H1 (cell line): ENCODE measurements around the gene VWA5B2. TPM values are rescaled to one million over a fixed set of nuclear protein-coding genes. Genes with fewer than 3 reads are reported as not detected.

Source experiments
- CTCF ChIA-PET: fragments of 300-600 bp; sonication (Branson Sonifier 250); formaldehyde crosslinking; loops from one replicate; lab custom pipeline; 2021; ENCODE audit not compliant: partially characterized antibody; lab: Charles Lee
- POLR2A ChIA-PET: fragments of 300-600 bp; sonication (Branson Sonifier 250); formaldehyde crosslinking; loops from one replicate; lab custom pipeline; 2021; ENCODE audit warnings: inconsistent platforms; ENCODE audit not compliant: partially characterized antibody; lab: Charles Lee
- DNase-seq, 2 experiments: peaks; one replicate each; pipeline versions ENCODE4 v3.0.0 to v3.0.0-alpha.2; 2010 to 2022; ENCODE audit warnings: low spot score in 2 of 2, low read depth in 1 of 2, mixed read lengths in 1 of 2
- FAIRE-seq: peaks from 2 replicates; lab custom pipeline; 2011; peaks lifted over from hg19 to GRCh38; lab: Jason Lieb, UNC
- H2AFZ ChIP-seq: 2 replicates; pipeline ENCODE4 v1.8.1; 2012; ENCODE audit warnings: low read length, inconsistent platforms
- H2AK5ac ChIP-seq: 2 replicates; pipeline ENCODE4 v1.6.1; 2013; ENCODE audit warnings: low read depth, low read length
- H2BK120ac ChIP-seq: replicated peaks from 2 replicates; pipeline ENCODE3; 2013; ENCODE audit warnings: low read depth, low read length, inconsistent platforms
- H2BK12ac ChIP-seq: 2 replicates; pipeline ENCODE4 v1.6.1; 2013; ENCODE audit warnings: low read depth, low read length
- H2BK15ac ChIP-seq: 2 replicates; pipeline ENCODE4 v1.6.1; 2013; ENCODE audit warnings: low read length
- H2BK20ac ChIP-seq: 2 replicates; pipeline ENCODE4 v1.6.1; 2013; ENCODE audit warnings: low read length
- H2BK5ac ChIP-seq: 2 replicates; pipeline ENCODE4 v1.6.1; 2013; ENCODE audit warnings: low read depth, low read length
- H3K14ac ChIP-seq: 2 replicates; pipeline ENCODE4 v1.6.1; 2013; ENCODE audit warnings: inconsistent platforms; ENCODE audit not compliant: insufficient read length
- H3K18ac ChIP-seq: 2 replicates; pipeline ENCODE4 v1.6.1; 2013; ENCODE audit warnings: low read length; ENCODE audit errors: extremely low read depth
- H3K23ac ChIP-seq: 2 replicates; pipeline ENCODE4 v1.6.1; 2013; ENCODE audit warnings: inconsistent platforms; ENCODE audit not compliant: insufficient read length
- H3K23me2 ChIP-seq: 2 replicates; pipeline ENCODE4 v1.6.1; 2013; ENCODE audit warnings: low read depth, low read length
- H3K27ac ChIP-seq: 2 replicates; pipeline ENCODE4 v1.6.1; 2011; ENCODE audit warnings: low read depth, low read length, inconsistent platforms
- H3K27me3 ChIP-seq, 4 experiments: replicated peaks in 1 of 4; 1 replicate in 1 of 4; 2 replicates in 3 of 4; pipeline versions ENCODE4 v1.6.1 to v1.8.1; 2011 to 2013; ENCODE audit warnings: low read length in 3 of 4, mild to moderate bottlenecking in 3 of 4, inconsistent platforms in 2 of 4, mixed read lengths in 2 of 4, moderate library complexity in 1 of 4; ENCODE audit not compliant: control insufficient read depth in 3 of 4, insufficient read depth in 3 of 4; ENCODE audit errors: extremely low read depth in 1 of 4
- H3K36me3 ChIP-seq, 4 experiments: 2 replicates each; pipeline versions ENCODE4 v1.6.1 to v1.8.1; 2011 to 2013; ENCODE audit warnings: mild to moderate bottlenecking in 4 of 4, low read length in 3 of 4, moderate library complexity in 2 of 4, control low read depth in 1 of 4, inconsistent platforms in 1 of 4; ENCODE audit not compliant: insufficient read depth in 4 of 4, control insufficient read depth in 2 of 4
- H3K4ac ChIP-seq: replicated peaks from 2 replicates; pipeline ENCODE3; 2013; ENCODE audit warnings: low read length, low read depth, mixed read lengths, inconsistent platforms; ENCODE audit not compliant: insufficient read length
- H3K4me1 ChIP-seq, 4 experiments: replicated peaks in 1 of 4; 1 replicate in 1 of 4; 2 replicates in 3 of 4; pipeline versions ENCODE4 v1.6.1 to v1.8.1; 2011 to 2013; ENCODE audit warnings: low read length in 3 of 4, inconsistent platforms in 2 of 4, mixed read lengths in 1 of 4; ENCODE audit not compliant: insufficient read depth in 4 of 4, control insufficient read depth in 3 of 4
- H3K4me2 ChIP-seq, 2 experiments: 2 replicates each; pipeline versions ENCODE4 v1.6.1 to v1.8.1; 2011 to 2013; ENCODE audit warnings: low read depth in 2 of 2, low read length in 2 of 2, control low read depth in 1 of 2, inconsistent platforms in 1 of 2, mild to moderate bottlenecking in 1 of 2; ENCODE audit not compliant: insufficient read depth in 1 of 2
- H3K4me3 ChIP-seq, 4 experiments: fragments of 200-600, 300-600 bp in 1 of 4; sonication (generic), shearing (Covaris generic), sonication (Bioruptor Twin) in 1 of 4; 2 replicates each; pipeline versions ENCODE4 v1.5.1 to v1.8.1; 2011 to 2016; ENCODE audit warnings: low read length in 4 of 4, low read depth in 3 of 4, control low read depth in 2 of 4, inconsistent platforms in 2 of 4, mild to moderate bottlenecking in 2 of 4, mixed read lengths in 1 of 4, moderate library complexity in 1 of 4; ENCODE audit not compliant: insufficient read depth in 2 of 4; ENCODE audit errors: extremely low read depth in 1 of 4
- H3K56ac ChIP-seq: replicated peaks from 2 replicates; pipeline ENCODE3; 2013; ENCODE audit warnings: low read depth, mild to moderate bottlenecking, mixed read lengths, low read length, inconsistent platforms; ENCODE audit not compliant: insufficient read length
- H3K79me1 ChIP-seq: 2 replicates; pipeline ENCODE4 v1.6.1; 2013; ENCODE audit warnings: low read depth, low read length, control low read depth
- H3K79me2 ChIP-seq, 2 experiments: 2 replicates each; pipeline versions ENCODE4 v1.6.1 to v1.8.1; 2012 to 2013; ENCODE audit warnings: low read length in 2 of 2, mild to moderate bottlenecking in 2 of 2, inconsistent platforms in 1 of 2; ENCODE audit not compliant: insufficient read depth in 2 of 2, control insufficient read depth in 1 of 2
- H3K9ac ChIP-seq, 4 experiments: replicated peaks in 1 of 4; 1 replicate in 1 of 4; 2 replicates in 3 of 4; pipeline versions ENCODE4 v1.6.1 to v1.8.1; 2011 to 2013; ENCODE audit warnings: low read depth in 3 of 4, low read length in 3 of 4, control low read depth in 2 of 4, mild to moderate bottlenecking in 2 of 4, moderate library complexity in 2 of 4, inconsistent platforms in 1 of 4; ENCODE audit errors: extremely low read depth in 1 of 4
- H3K9me3 ChIP-seq, 2 experiments: 2 replicates each; pipeline versions ENCODE4 v1.6.1 to v1.8.1; 2012 to 2013; ENCODE audit warnings: mild to moderate bottlenecking in 2 of 2, moderate library complexity in 2 of 2, control low read depth in 1 of 2, inconsistent platforms in 1 of 2, low read depth in 1 of 2, low read length in 1 of 2, mixed read lengths in 1 of 2; ENCODE audit not compliant: insufficient read depth in 2 of 2
- H4K20me1 ChIP-seq, 2 experiments: replicated peaks in 1 of 2; 2 replicates each; pipeline versions ENCODE3 to v1.8.1; 2011 to 2013; ENCODE audit warnings: inconsistent platforms in 2 of 2, low read length in 2 of 2, mild to moderate bottlenecking in 1 of 2; ENCODE audit not compliant: insufficient read depth in 2 of 2, control insufficient read depth in 1 of 2
- H4K5ac ChIP-seq: 2 replicates; pipeline ENCODE4 v1.6.1; 2013; ENCODE audit warnings: low read length, low read depth, mixed read lengths, inconsistent platforms; ENCODE audit not compliant: insufficient read length
- H4K8ac ChIP-seq: 2 replicates; pipeline ENCODE4 v1.8.0; 2013; ENCODE audit warnings: mild to moderate bottlenecking, moderate library complexity, low read length, inconsistent platforms; ENCODE audit not compliant: insufficient read depth; ENCODE audit errors: extremely low read depth
- H4K91ac ChIP-seq: replicated peaks from 2 replicates; pipeline ENCODE3; 2013; ENCODE audit warnings: low read length, mixed read lengths, inconsistent platforms; ENCODE audit not compliant: insufficient read length
- ASH2L ChIP-seq: fragments of 200-600, 300-600 bp; sonication (generic); IDR thresholded peaks from one replicate; pipeline ENCODE4 v1.7.1; 2017; ENCODE audit warnings: low read length
- ATF3 ChIP-seq: IDR thresholded peaks from 2 replicates; pipeline ENCODE4 v1.6.1; 2011; ENCODE audit warnings: low read depth, mild to moderate bottlenecking, low read length; ENCODE audit not compliant: insufficient read depth
- CBX5 ChIP-seq: fragments of 300-800, 300-1000 bp; sonication (generic); IDR thresholded peaks from 2 replicates; pipeline ENCODE4 v1.7.1; 2016; ENCODE audit warnings: antibody characterized with exemption, low read length, low read depth
- CHD2 ChIP-seq: IDR thresholded peaks from 2 replicates; pipeline ENCODE4 v1.6.1; 2012; ENCODE audit warnings: low read length, improper control_type of control experiment
- E2F6 ChIP-seq: IDR thresholded peaks from 2 replicates; pipeline ENCODE4 v1.6.1; 2012; ENCODE audit warnings: inconsistent platforms
- EZH2 ChIP-seq: fragments of 200-600 bp; sonication (generic); IDR thresholded peaks from 2 replicates; pipeline ENCODE4 v1.7.1; 2012; ENCODE audit warnings: low read depth, mild to moderate bottlenecking, moderate library complexity, low read length, inconsistent platforms; ENCODE audit not compliant: severe bottlenecking
- FOSL1 ChIP-seq: IDR thresholded peaks from 2 replicates; pipeline ENCODE4 v1.6.1; 2011; ENCODE audit warnings: mild to moderate bottlenecking, low read depth, low read length, moderate library complexity; ENCODE audit not compliant: insufficient read depth
- JUN ChIP-seq: IDR thresholded peaks from 2 replicates; pipeline ENCODE4 v1.6.1; 2011; ENCODE audit warnings: low read depth, mild to moderate bottlenecking, improper control_type of control experiment, low read length
- KDM5A ChIP-seq: fragments of 200-600 bp; IDR thresholded peaks from 2 replicates; pipeline ENCODE4 v1.7.1; 2012; ENCODE audit warnings: mild to moderate bottlenecking, low read length, inconsistent platforms, mixed read lengths
- POLR2AphosphoS5 ChIP-seq: IDR thresholded peaks from 2 replicates; pipeline ENCODE4 v1.6.1; 2011; ENCODE audit warnings: low read depth, low read length
- SAP30 ChIP-seq: fragments of 300-600 bp; sonication (generic); IDR thresholded peaks from 2 replicates; pipeline ENCODE4 v1.7.1; 2012; ENCODE audit warnings: low read length, moderate library complexity, mild to moderate bottlenecking, inconsistent platforms; ENCODE audit not compliant: insufficient read depth, insufficient replicate concordance
- SIN3A ChIP-seq, 2 experiments: IDR thresholded peaks in 1 of 2; conservative IDR thresholded peaks in 1 of 2; 2 replicates each; pipeline ENCODE4 v1.6.1; 2011 to 2012; ENCODE audit warnings: low read length in 2 of 2, improper control_type of control experiment in 1 of 2, low read depth in 1 of 2, mild to moderate bottlenecking in 1 of 2
- WGBS, 2 experiments: shearing (Covaris generic) in 1 of 2; methylation state at CpG; one replicate each; pipeline versions ENCODE4 v1.1.6 to v1.1.7; 2013 to 2015; ENCODE audit warnings: low lambda C conversion rate in 2 of 2, mixed read lengths in 2 of 2, inconsistent platforms in 1 of 2, low coverage in 1 of 2, missing lambda C conversion rate in 1 of 2; ENCODE audit not compliant: insufficient replicate concordance in 2 of 2, insufficient coverage in 1 of 2, insufficient read length in 1 of 2; ENCODE audit errors: extremely low coverage in 1 of 2, missing lambda C conversion rate in 1 of 2; 5-methylcytosine and 5-hydroxymethylcytosine counted together
- polyA plus RNA-seq, 7 experiments: library from polyadenylated mRNA; depleted of rRNA in 3 of 7; stranded (reverse) in 5 of 7; unstranded in 2 of 7; fragments of >200 nt in 5 of 7; fragments of 200-250 nt in 2 of 7; gene quantifications; 1 replicate in 5 of 7; 2 replicates in 1 of 7; 4 replicates in 1 of 7; pipeline versions ENCODE4 v1.2.1 to v1.2.3, GENCODE V29; 2011 to 2013; ENCODE audit warnings: missing spikeins in 2 of 7, mixed read lengths in 2 of 7
- total RNA-seq: library from RNA; stranded (reverse); fragmentation: NEBNext Ultra II Directional; extraction: Animal tissue kit (Norgen Biotek cat#: 25700); gene quantifications from 2 replicates; pipeline ENCODE4 v1.2.1, GENCODE V29; 2021

VWA5B2 gene
- total and polyA plus RNA-seq, 2 of the 8 experiments (the other 6 are each of a cell fraction or from before 2014, with no cell fraction given) = 0.53 to 0.56 TPM

GRCh38 chr3:184186902-184187207, 42.5 kb upstream of the VWA5B2 start:
- H3K79me1 ChIP-seq = peaks cover 10% of the 10 kb centered on the region
- H3K56ac ChIP-seq = no peak overlapping the region
- H3K4me2 ChIP-seq = peak overlapping the region; percentile 97
- no peak overlapping the region for H2BK20ac ChIP-seq
- peaks cover 28 to 65% (median 36%) of the 10 kb centered on the region in 4 experiments for H3K36me3 ChIP-seq
- no peak overlapping the region for H4K8ac ChIP-seq
- H3K9me3 ChIP-seq = no peaks in the 10 kb centered on the region; a peak in 1 of 4 replicates
- no peaks in the 10 kb centered on the region; a peak in 1 of 7 replicates for H3K27me3 ChIP-seq
- 0 out of 2 replicates have a peak overlapping the region, but pooled peaks have one; percentile 65 for H3K27ac ChIP-seq
- no peak overlapping the region for H3K23ac ChIP-seq
- H3K9ac ChIP-seq = peak overlapping the region in 1 of 4 experiments; percentile 12; a peak in 3 of 7 replicates
- H2BK5ac ChIP-seq = no peak overlapping the region
- H4K5ac ChIP-seq = no peak overlapping the region
- H2BK15ac ChIP-seq = no peak overlapping the region
- DNase-seq (no peak), FAIRE-seq (no peak)
- peak overlapping the region; percentile 86 to 96 (median 94) for H3K4me3 ChIP-seq
- H3K4ac ChIP-seq = no peak overlapping the region
- ChIA-PET POLR2A (interaction anchor here (0.7 to 2.4 kb wide), 12 partner anchors 10 to 288 kb away, joined by 3 to 18 read pairs (median 3); partner anchors contain the start of genes AP2M1, DVL3, EEF1AKMT4 and VWA5B2), CTCF (interaction anchor here (0.6 to 3.5 kb wide), 9 partner anchors 9 to 98 kb away, joined by 3 to 16 read pairs (median 5); no protein-coding TSS in a partner anchor)
- H2BK120ac ChIP-seq = no peak overlapping the region
- no peak overlapping the region for H2AK5ac ChIP-seq
- peaks cover 0 to 8% (median 5%) of the 10 kb centered on the region in 4 experiments; a peak in 6 of 7 replicates for H3K4me1 ChIP-seq
- peaks cover 15% of the 10 kb centered on the region for H3K23me2 ChIP-seq
- no peak overlapping the region for H3K18ac ChIP-seq
- no peak overlapping the region for H2AFZ ChIP-seq
- H3K14ac ChIP-seq = no peak overlapping the region
- H3K79me2 ChIP-seq = peaks cover 6 to 27% of the 10 kb centered on the region in 2 experiments; a peak in 3 of 4 replicates
- H2BK12ac ChIP-seq = no peak overlapping the region
- H4K20me1 ChIP-seq = peaks cover 3 to 10% of the 10 kb centered on the region in 2 experiments
- WGBS, 2 experiments = 52% methylated on average over 3 of the region's 3 CpGs; no CpG with 5 or more reads in 1 of the 2 experiments
- H4K91ac ChIP-seq = no peak overlapping the region
- no peak for TF ChIP-seq FOSL1
- TF ChIP-seq KDM5A = no peak
- TF ChIP-seq POLR2AphosphoS5 = no peak
- TF ChIP-seq JUN = no peak
- no peak for TF ChIP-seq CHD2
- TF ChIP-seq SIN3A (conservative IDR thresholded peaks at IDR 0.05 in 1 of 2, IDR thresholded peaks at IDR 0.05 in 1 of 2; ENCODE audit: low read depth in 1 of 2, low read length in 2 of 2) = no peak
- TF ChIP-seq CBX5 = no peak
- no peak for TF ChIP-seq ATF3
- TF ChIP-seq EZH2 = no peak
- TF ChIP-seq E2F6 = no peak
- no peak for TF ChIP-seq ASH2L
- no peak for TF ChIP-seq SAP30
